NCI-H2107 treated with DMSO at 0.1 percent for 48 hours (cell line): ENCODE measurements around the gene ZNF616.
"Not testable (repeated sequence)": the region's sequence is repeated elsewhere in the genome, so short reads cannot be mapped to it uniquely, and the experiment has no call there.

ENCODE experiments used
- DNase-seq: peaks from one replicate; lab custom pipeline; 2025; ENCODE audit not compliant: unreplicated experiment; lab: John Stamatoyannopoulos, UW

The ZNF616 gene

DNA sequence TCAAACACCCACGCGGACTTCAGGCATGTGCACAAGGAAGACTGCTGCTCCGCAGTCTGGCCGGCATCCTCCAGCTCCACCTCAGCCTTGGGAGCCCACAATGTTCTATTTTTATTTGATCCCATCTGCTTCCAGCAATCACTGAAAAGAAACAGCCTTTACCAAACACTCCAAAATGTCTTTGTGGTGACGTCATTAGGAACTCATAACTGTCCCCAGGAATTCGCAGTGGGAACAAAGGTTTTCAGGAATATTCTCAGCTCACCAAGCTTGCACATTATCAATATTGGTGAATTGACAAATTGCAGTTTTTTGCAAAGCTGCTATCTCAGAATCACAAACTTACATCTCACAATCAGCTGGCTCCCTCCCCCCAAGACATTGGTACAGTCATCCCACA is 29.0 kb downstream of the ZNF616 start:
- no peak for DNase-seq

DNA sequence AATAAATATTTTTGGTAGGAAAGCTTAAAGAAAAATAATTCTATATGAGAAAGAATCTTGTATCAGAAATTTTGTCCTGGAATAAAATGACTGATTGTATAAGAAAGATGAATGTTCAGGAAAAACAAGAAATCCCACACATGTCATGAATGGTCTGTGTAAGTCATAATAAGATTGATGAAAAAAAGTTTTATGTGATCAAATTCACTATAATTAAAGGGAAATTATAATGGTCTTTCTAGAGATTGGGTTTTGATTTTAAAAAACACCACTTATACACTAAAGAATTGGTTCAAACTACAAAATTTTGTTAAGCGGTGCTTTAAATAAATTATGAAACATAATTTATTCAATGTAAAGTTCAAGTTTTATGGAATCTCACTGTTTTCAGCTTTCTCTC is 37.0 kb downstream of the ZNF616 start:
- DNase-seq, result no peak

DNA sequence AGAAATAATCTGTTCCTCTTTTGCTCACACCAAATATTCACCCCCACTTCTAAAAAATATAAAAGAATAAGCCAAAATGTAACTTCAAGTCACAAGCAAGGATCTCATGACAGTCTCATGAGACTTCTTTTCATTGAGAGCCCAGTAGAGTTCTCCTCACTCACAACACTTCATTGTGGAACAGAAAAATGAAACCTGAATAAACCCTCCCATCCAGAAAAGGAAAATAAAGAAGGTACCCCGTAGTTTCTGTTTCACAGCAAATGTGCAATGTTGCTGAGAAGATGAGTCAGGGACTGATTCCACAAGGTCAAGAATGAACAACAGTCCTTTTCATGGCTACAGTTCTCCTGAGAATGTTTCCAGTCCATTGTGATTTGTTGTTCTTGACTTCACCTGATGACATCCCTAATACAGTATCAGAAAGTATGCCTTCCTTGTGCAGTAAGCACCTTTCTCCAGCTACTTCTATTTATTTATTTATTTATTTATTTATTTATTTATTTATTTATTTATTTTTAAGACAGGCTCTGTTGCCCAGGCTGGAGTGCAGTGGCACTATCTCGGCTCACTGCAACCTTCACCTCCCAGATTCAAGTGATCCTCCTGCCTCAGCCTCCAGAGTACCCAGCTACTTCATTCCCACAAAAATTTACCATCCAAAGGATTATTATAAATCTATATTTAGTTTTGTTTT is 37.7 kb downstream of the ZNF616 start:
- DNase-seq, result no peak

DNA sequence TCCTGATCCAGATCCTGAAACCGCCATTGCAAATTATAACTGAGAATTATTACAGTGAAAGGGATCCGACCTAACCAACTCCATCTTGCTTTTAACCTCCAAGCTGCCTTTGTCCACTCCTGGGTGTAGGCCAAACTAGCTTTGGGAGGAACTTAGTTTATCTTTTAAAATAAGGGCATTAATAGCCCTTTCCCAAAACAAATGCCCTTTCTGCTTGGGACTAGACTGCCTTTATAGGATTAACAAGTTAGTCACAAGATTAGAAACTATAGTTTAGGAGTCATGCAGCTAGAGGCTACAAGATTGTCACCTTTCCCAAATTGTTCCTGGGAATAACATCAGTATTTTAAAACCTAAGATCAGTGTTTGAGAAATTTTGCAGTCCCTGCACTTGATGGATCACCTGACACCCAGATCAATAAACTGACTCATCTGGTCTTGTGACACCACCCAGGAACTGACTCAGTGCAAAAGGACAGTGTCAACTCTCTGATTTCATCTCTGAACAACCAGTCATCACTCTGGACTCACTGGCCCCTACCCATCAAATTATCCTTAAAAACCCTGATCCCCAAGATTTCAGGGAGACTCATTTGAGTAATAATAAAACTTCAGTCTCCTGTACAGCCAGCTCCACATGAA is 40.1 kb downstream of the ZNF616 start:
- no peak for DNase-seq

DNA sequence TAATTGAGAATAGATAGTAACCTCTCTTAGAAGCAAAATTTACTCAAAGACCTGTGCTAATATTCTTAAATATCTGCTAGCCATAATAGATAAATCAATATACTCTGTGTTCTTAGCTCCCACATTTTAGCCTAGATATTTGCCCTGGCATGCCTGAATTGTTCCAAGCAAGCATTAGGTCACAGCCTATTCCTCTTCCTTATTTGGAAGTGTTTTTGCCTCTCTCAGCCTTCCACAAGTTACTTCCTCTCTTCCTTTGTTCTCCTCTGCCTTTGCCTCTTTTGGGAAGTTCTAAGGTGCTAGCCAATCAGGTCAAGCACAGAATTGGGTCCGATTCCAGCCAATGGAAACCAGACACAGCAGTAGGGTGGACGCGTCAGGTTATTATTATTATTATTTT is 43.3 kb downstream of the ZNF616 start:
- not testable (repeated sequence) for DNase-seq

DNA sequence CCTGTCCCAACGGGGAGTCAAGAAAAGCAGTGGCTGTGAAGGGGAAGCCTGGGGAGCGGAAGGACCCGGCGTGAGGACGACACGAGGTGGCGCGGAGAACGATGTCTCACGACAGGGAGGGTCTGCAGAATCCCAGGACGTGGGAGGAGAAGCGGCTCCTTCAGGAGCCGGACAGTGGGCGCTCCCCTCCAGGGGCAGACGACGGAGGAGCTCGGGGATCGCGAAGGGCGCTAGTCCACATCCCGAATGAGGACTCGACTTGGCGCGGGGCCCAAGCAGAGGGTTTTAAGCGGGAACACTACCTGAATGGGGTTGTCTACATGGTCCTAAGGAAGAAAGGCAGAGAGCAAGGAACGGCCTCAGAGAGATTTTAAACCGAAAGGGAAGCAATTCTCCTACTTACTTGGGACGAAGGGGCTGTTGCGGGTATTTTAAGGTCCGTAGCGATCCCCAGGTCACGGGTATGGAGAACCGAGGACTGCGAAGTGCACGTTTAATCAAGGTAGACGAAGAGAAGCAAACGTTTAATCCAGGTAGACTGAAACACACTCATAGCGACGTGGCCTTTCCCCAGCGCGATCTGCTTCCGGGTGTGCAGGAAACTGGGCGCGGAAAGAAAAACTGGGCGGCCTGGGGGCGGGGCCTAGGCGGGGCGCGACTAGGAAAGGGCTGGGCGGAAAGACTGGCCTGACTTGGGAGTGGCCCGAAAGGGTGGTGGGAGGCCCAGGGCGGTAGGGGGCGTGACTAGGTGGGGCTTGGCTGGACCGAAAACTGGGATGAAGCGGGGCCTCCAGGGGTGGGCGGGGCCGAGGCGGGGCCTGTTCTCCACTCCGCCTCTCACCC is 44.3 kb downstream of the ZNF616 start, which contains the start of gene ZNF841:
Gene ZNF841, minus strand, starts transcription at position 594 of the 843 bp plus-strand sequence. CDS start 10,964 bp downstream, outside the sequence.
- peak; percentile 38 for DNase-seq

DNA sequence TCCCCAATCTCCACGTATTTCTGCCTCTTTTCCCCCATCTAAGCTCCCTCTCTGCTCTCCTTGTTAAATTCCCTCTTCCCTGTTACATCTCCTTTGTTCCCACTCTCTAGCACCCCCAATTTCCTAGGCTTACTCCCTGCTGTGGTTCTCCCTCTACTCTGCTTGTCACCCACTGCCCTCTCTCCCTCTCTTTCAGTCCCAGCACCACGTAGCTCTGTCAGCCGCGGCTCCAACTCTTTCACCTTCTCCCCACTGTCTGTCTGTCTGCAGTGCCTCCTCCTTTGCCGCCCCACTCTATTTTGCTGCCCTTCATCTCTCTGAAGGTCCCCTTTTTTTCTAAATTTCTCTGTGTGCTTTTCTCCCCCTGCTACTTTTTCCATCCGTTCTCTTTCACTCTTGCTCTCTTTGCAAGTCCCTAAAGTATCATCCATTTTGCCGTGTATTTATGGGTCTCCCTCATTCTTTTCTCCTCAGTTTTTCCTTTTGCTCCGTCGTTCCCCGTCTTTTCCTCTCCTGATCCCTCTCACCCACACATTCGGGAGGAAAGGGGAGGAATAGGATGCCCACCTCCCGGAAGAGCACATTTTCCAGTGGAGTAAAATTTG is 45.1 kb downstream of the ZNF616 start:
- DNase-seq, result no peak

DNA sequence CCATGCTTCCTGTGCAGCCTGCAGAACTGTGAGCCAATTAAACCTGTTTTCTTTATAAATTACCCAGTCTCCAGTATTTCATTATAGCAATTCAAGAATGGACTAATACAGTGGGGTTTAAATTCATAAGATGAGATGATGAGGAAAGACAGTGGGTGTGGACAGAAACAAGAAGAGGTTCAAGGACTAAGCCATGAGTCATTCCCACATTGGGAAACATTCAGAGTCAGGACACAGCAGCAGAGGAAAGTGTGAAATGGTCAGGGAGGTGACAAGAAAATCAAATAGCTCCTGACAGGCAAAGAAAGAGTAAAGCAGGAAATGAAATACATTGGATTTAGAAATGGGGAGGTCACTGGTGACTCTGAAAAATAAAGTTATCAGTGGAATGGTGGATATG is 53.3 kb downstream of the ZNF616 start:
- DNase-seq, result no peak

DNA sequence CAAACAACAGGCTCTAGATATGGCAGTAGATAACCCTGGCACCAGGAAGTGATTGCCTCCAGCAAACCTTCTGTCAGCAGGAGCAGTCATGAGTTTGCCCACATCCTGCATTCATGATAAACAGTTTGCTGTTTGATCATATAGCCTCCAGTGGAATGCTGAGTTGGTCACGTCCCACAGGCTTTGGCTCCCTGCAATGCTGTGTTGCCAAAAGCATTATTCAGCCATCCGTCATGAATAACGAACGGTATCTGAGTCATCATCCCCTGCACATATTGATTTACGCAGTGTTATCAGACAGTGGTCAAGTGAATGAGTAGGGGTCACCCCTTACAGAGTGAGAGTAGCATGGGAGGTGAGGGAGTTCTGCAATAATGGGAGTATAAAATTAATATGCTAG is 69.2 kb downstream of the ZNF616 start:
- no peak for DNase-seq

DNA sequence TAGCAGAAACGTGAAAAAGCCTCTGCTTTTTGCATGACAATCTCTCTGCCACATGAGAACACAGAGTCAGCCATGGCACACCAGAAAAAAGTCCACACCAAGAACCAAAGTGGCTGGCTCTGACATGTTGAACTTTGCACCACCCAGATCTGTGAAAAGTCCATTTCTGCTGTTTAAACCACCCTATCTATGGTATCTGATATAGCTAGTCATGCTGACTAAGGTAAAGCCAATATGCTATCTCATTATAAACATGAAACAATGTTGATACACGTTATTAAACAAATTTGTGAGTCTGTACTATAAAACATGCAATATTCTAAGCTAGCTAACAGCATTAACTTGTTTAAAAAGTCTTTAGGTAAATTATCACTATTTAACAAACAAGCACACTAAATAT is 70.1 kb downstream of the ZNF616 start:
- DNase-seq, result no peak

DNA sequence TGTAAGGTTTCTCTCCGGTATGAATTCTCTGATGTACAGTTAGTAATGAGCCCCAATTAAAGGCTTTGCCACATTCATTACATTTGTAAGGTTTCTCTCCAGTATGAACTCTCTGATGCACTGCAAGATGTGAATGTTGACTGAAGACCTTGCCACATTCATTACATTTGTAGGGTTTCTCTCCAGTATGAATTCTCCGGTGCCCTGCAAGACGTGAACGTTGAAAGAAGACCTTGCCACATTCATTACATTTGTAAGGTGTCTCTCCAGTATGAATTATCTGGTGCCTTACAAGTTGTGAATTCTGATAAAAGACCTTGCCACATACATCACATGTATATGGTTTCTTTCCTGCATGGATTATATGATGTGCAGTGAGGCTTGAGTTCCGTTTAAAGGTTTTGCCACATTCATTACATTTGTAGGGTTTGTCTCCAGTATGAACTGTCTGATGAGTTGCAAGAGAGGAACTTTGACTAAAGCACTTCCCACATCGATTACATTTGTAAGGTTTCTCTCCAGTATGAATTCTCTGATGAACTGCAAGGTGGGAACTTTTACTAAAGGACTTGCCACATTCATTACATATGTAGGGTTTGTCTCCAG is 73.4 kb downstream of the ZNF616 start:
- DNase-seq, result no peak

DNA sequence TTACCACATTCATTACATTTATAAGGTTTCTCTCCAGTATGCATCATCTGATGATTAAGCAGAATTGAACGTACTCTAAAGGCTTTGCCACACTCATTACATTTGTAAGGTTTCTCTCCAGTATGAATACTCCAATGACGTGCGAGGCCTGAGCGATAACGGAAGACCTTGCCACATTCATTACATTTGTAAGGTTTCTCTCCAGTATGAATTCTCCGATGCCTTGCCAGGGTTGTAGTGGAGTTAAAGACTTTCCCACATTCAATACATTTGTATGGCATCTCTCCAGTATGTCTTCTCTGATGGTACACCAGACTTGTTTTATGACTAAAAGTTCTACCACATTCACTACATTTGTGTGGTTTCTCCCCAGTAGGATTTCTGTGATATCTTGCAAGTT is 74.3 kb downstream of the ZNF616 start:
- no peak for DNase-seq
